KMS-11 (cell line): ENCODE results near the gene NCOA1.
"Not testable (repeated sequence)": the region's sequence is repeated elsewhere in the genome, so short reads cannot be mapped to it uniquely, and the experiment has no call there.

Experiments used
- H2AFZ ChIP-seq: fragments of 200-600 bp; sonication (generic); 2 replicates; pipeline ENCODE4 v1.6.1; 2016; ENCODE audit warnings: antibody characterized with exemption, mixed run types, low read depth
- H3K27ac ChIP-seq: fragments of 200-600 bp; sonication (generic); 2 replicates; pipeline ENCODE4 v1.6.1; 2016; ENCODE audit warnings: mild to moderate bottlenecking, mixed run types
- H3K27me3 ChIP-seq: fragments of 200-600 bp; sonication (generic); 2 replicates; pipeline ENCODE4 v1.6.1; 2017; ENCODE audit warnings: mild to moderate bottlenecking, low read depth, mixed run types, moderate library complexity; ENCODE audit not compliant: insufficient read depth
- H3K36me3 ChIP-seq: fragments of 200-600 bp; sonication (generic); 2 replicates; pipeline ENCODE4 v1.6.1; 2017; ENCODE audit warnings: mild to moderate bottlenecking, mixed run types; ENCODE audit not compliant: insufficient read depth
- H3K4me1 ChIP-seq: fragments of 200-600 bp; sonication (generic); 2 replicates; pipeline ENCODE4 v1.6.1; 2016; ENCODE audit warnings: mild to moderate bottlenecking, low read depth, mixed run types; ENCODE audit not compliant: poor library complexity, severe bottlenecking
- H3K4me2 ChIP-seq: fragments of 200-600 bp; sonication (generic); 2 replicates; pipeline ENCODE4 v1.7.0; 2016; ENCODE audit warnings: mild to moderate bottlenecking, mixed run types
- H3K4me3 ChIP-seq: fragments of 200-600 bp; sonication (generic); IDR thresholded peaks from 2 replicates; pipeline ENCODE4 v1.6.1; 2017; ENCODE audit warnings: low read depth, low read length, mixed read lengths; ENCODE audit not compliant: insufficient read depth
- H3K79me2 ChIP-seq: fragments of 200-600 bp; sonication (generic); 2 replicates; pipeline ENCODE4 v1.6.1; 2016; ENCODE audit warnings: low read depth, mixed run types; ENCODE audit not compliant: insufficient read depth
- H3K9ac ChIP-seq: fragments of 200-600 bp; sonication (generic); 2 replicates; pipeline ENCODE4 v1.6.1; 2016; ENCODE audit warnings: mild to moderate bottlenecking, mixed run types
- H4K20me1 ChIP-seq: fragments of 200-600 bp; sonication (generic); 2 replicates; pipeline ENCODE4 v1.6.1; 2016; ENCODE audit warnings: mild to moderate bottlenecking, mixed run types; ENCODE audit not compliant: insufficient read depth
- TF ChIP-seq, protein P1 (sequence below): fragments of 200-600 bp; sonication (generic); conservative IDR thresholded peaks from 2 replicates; pipeline ENCODE4 v1.6.1; 2017; ENCODE audit warnings: low read depth, mild to moderate bottlenecking, antibody characterized with exemption, low read length, moderate library complexity, mixed read lengths

Gene NCOA1

DNA sequence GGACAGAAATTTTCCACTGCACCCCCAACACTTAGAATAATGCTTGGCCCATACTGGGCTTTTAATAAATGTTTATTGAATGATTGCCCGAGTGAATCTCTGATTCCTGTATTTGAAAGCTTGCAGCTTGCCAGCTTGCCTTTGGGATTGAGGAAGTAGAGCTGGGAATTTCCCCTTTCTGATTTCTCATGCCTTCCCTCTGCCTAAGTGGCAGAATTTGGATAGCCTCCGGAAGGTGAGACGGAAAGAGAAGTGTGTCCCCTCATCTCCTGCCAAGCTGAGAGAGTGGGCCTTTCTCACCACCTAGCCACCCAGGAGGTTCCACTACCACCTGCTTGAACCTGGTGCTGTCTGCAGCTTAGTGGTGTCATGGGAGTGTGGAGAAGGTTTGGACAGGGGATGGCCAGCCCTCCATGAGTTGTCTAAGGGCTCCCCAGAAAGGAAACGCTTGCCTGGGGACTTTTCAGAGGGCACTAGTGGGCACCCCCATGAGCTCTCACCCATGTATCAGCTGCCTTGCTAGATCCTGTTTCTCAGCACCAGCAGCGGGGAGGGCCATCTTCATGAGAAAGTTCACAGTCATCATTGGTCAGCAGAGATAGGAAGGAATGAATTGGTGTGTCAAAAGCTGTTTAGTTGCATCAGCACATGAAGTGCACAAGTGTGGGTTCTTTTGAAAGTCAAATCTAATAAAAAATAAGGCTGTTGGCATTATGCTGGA lies 8.6 kb upstream of the NCOA1 start:
- no peak overlapping the region for H3K9ac ChIP-seq
- no peaks in the 10 kb centered on the region for H3K79me2 ChIP-seq
- H3K27ac ChIP-seq: no peak overlapping the region
- no peaks in the 10 kb centered on the region for H3K27me3 ChIP-seq
- TF ChIP-seq, protein P1, sequence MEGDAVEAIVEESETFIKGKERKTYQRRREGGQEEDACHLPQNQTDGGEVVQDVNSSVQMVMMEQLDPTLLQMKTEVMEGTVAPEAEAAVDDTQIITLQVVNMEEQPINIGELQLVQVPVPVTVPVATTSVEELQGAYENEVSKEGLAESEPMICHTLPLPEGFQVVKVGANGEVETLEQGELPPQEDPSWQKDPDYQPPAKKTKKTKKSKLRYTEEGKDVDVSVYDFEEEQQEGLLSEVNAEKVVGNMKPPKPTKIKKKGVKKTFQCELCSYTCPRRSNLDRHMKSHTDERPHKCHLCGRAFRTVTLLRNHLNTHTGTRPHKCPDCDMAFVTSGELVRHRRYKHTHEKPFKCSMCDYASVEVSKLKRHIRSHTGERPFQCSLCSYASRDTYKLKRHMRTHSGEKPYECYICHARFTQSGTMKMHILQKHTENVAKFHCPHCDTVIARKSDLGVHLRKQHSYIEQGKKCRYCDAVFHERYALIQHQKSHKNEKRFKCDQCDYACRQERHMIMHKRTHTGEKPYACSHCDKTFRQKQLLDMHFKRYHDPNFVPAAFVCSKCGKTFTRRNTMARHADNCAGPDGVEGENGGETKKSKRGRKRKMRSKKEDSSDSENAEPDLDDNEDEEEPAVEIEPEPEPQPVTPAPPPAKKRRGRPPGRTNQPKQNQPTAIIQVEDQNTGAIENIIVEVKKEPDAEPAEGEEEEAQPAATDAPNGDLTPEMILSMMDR: no peak
- no peaks in the 10 kb centered on the region for H3K4me1 ChIP-seq
- no peak overlapping the region for H3K4me3 ChIP-seq
- no peaks in the 10 kb centered on the region for H3K36me3 ChIP-seq
- no peak overlapping the region for H3K4me2 ChIP-seq
- H4K20me1 ChIP-seq: no peaks in the 10 kb centered on the region
- no peak overlapping the region for H2AFZ ChIP-seq

DNA sequence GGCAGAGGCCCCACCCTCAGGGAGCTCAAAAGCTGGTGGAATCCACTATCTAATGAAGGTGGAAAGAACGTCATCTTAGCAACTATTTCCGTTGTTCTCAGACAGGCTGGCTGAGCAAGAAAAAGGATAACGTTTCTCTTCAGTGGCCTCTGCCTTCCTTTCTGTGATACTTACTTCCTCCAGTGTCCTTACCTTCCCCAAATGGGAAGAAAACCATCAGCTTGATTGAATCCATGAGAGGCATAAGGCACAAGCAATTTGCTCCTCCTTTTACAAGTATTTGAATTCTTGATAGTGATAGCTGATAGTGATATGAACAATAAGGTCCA lies 8.1 kb upstream of the NCOA1 start:
- Histone ChIP-seq H3K27me3 (no peaks in the 10 kb centered on the region), H3K36me3 (no peaks in the 10 kb centered on the region), H2AFZ (no peak overlapping the region), H3K4me1 (no peaks in the 10 kb centered on the region), H3K4me2 (no peak overlapping the region), H4K20me1 (no peaks in the 10 kb centered on the region), H3K79me2 (no peaks in the 10 kb centered on the region), H3K9ac (no peak overlapping the region), H3K27ac (no peak overlapping the region), H3K4me3 (no peak overlapping the region)
- TF ChIP-seq, protein P1: no peak

DNA sequence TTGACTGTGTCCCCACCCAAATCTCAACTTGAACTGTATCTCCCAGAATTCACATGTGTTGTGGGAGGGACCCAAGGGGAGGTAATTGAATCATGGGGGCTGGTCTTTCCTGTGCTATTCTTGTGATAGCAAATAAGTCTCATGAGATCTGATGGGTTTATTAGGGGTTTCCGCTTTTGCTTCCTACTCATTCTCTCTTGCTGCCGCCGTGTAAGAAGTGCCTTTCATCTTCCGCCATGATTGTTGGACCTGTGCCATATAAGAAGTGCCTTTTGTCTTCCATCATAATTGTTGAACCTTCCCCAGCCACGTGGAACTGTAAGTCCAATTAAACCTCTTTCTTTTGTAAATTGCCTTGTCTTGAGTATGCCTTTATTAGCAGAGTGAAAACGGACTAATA lies 6.4 kb upstream of the NCOA1 start:
- not testable (repeated sequence) for H3K4me1 ChIP-seq, H3K27ac ChIP-seq, H4K20me1 ChIP-seq, H3K27me3 ChIP-seq, H3K4me2 ChIP-seq, H3K4me3 ChIP-seq, H3K79me2 ChIP-seq, H3K36me3 ChIP-seq, H2AFZ ChIP-seq, H3K9ac ChIP-seq

DNA sequence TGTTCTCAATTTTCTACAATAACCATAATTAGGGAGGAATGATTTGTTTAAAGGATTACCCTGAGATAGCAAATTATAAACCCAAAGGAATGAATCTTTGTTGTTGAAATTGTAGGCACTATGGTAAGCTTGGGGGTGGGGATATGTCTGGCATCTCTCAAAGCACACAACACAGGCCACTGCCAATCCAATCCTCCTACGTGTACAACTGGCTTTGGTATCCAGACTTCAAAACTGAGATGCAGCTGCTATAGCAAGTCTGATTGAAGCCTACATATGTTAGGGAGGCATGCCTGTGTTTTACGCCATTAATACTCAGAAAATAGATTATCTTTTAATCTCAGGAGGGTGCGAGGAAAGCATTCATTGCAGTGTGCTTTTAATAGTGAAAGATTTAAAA lies 5.9 kb upstream of the NCOA1 start:
- no peaks in the 10 kb centered on the region for H4K20me1 ChIP-seq
- TF ChIP-seq, protein P1: no peak
- H3K4me1 ChIP-seq: peaks cover 12% of the 10 kb centered on the region
- no peaks in the 10 kb centered on the region for H3K36me3 ChIP-seq
- H3K79me2 ChIP-seq: no peaks in the 10 kb centered on the region
- H3K4me2 ChIP-seq: no peak overlapping the region
- no peak overlapping the region for H3K9ac ChIP-seq
- no peak overlapping the region for H2AFZ ChIP-seq
- no peak overlapping the region for H3K4me3 ChIP-seq
- no peak overlapping the region for H3K27ac ChIP-seq
- no peaks in the 10 kb centered on the region for H3K27me3 ChIP-seq

GRCh38 chr2:24486636-24487205 lies 4.3 kb upstream of the NCOA1 start:
- H4K20me1 ChIP-seq: no peaks in the 10 kb centered on the region
- H3K9ac ChIP-seq: no peak overlapping the region

More at GRCh38 chr2:24486636-24487205, 4.3 kb upstream of the NCOA1 start:
- Histone ChIP-seq H3K36me3 (no peaks in the 10 kb centered on the region), H3K4me1 (peaks cover 14% of the 10 kb centered on the region), H3K4me2 (no peak overlapping the region), H3K4me3 (no peak overlapping the region), H2AFZ (no peak overlapping the region), H3K27me3 (no peaks in the 10 kb centered on the region), H3K79me2 (no peaks in the 10 kb centered on the region), H3K27ac (no peak overlapping the region)
- TF ChIP-seq, protein P1: no peak
